Neural cell (in vitro differentiated cells): ENCODE results near the gene ROCK2. TPM values are rescaled to one million over a fixed set of nuclear protein-coding genes. Genes with fewer than 3 reads are reported as not detected.
"Not testable (repeated sequence)": the region's sequence is repeated elsewhere in the genome, so short reads cannot be mapped to it uniquely, and the experiment has no call there.

Experiments used
- H2AFZ ChIP-seq: fragments of 200-600, 300-800 bp; sonication (generic), shearing (Covaris generic); 2 replicates; pipeline ENCODE4 v1.6.0; 2014; ENCODE audit warnings: low read depth, mild to moderate bottlenecking, antibody characterized with exemption, low read length, moderate library complexity
- H3F3A ChIP-seq: fragments of 200-600 bp; shearing (Covaris generic); 2 replicates; pipeline ENCODE4 v1.6.1; 2016; ENCODE audit warnings: mild to moderate bottlenecking, moderate library complexity, mixed read lengths, antibody characterized with exemption, low read length; ENCODE audit not compliant: insufficient read depth, poor library complexity, severe bottlenecking
- H3K27ac ChIP-seq: fragments of 200-600, 300-800 bp; sonication (generic), shearing (Covaris generic); 2 replicates; pipeline ENCODE4 v1.5.1; 2014; ENCODE audit warnings: mild to moderate bottlenecking, low read length, moderate library complexity
- H3K27me3 ChIP-seq: fragments of 300-800, 200-600 bp; sonication (generic), shearing (Covaris generic); 2 replicates; pipeline ENCODE4 v1.6.0; 2014; ENCODE audit warnings: mild to moderate bottlenecking, low read depth, low read length, moderate library complexity; ENCODE audit not compliant: insufficient read depth
- H3K36me3 ChIP-seq: fragments of 300-800, 200-600 bp; sonication (generic), shearing (Covaris generic); 2 replicates; pipeline ENCODE4 v1.5.1; 2014; ENCODE audit warnings: mild to moderate bottlenecking, antibody characterized with exemption, low read length, moderate library complexity; ENCODE audit not compliant: insufficient read depth
- H3K4me2 ChIP-seq: fragments of 300-800, 200-600 bp; sonication (generic), shearing (Covaris generic); 2 replicates; pipeline ENCODE4 v1.6.0; 2014; ENCODE audit warnings: mild to moderate bottlenecking, low read length
- H3K4me3 ChIP-seq: fragments of 300-800, 200-600 bp; sonication (generic), shearing (Covaris generic); 2 replicates; pipeline ENCODE4 v1.5.1; 2014; ENCODE audit warnings: mild to moderate bottlenecking, low read length, moderate library complexity
- H3K79me2 ChIP-seq: fragments of 200-600 bp; shearing (Covaris generic); replicated peaks from 2 replicates; pipeline ENCODE4 v1.6.0; 2014; ENCODE audit warnings: mild to moderate bottlenecking, low read length, moderate library complexity; ENCODE audit not compliant: insufficient read depth
- H3K9ac ChIP-seq: fragments of 300-800, 200-600 bp; sonication (generic), shearing (Covaris generic); 2 replicates; pipeline ENCODE4 v1.6.1; 2016; ENCODE audit warnings: mild to moderate bottlenecking, low read length, mixed read lengths
- H3K9me2 ChIP-seq: fragments of 200-600 bp; shearing (Covaris generic); 2 replicates; pipeline ENCODE4 v1.6.1; 2016; ENCODE audit warnings: mild to moderate bottlenecking, low read length, mixed read lengths; ENCODE audit not compliant: insufficient read depth
- H3K9me3 ChIP-seq: fragments of 200-600, 300-800 bp; sonication (generic), shearing (Covaris generic); 2 replicates; pipeline ENCODE4 v1.6.1; 2016; ENCODE audit warnings: mild to moderate bottlenecking, mixed run types, low read length, moderate library complexity, mixed read lengths
- H4K20me1 ChIP-seq: fragments of 200-600 bp; shearing (Covaris generic); 2 replicates; pipeline ENCODE4 v1.6.1; 2016; ENCODE audit warnings: mild to moderate bottlenecking, mixed run types; ENCODE audit not compliant: insufficient read depth
- CTCF ChIP-seq: fragments of 450-650 bp; IDR thresholded peaks from 2 replicates; pipeline ENCODE4 v1.5.1; 2014; ENCODE audit warnings: antibody characterized with exemption, mild to moderate bottlenecking, moderate library complexity; ENCODE audit not compliant: poor library complexity, severe bottlenecking
- EP300 ChIP-seq: fragments of 450-650 bp; conservative IDR thresholded peaks from 2 replicates; pipeline ENCODE4 v1.6.1; 2014; ENCODE audit warnings: antibody characterized with exemption, mild to moderate bottlenecking, moderate library complexity; ENCODE audit not compliant: poor library complexity, severe bottlenecking
- EZH2 ChIP-seq: fragments of 200-600, 300-800 bp; shearing (Covaris generic), sonication (generic); IDR thresholded peaks from 2 replicates; pipeline ENCODE4 v1.6.1; 2014; ENCODE audit warnings: antibody characterized with exemption, low read length, borderline replicate concordance, mild to moderate bottlenecking; ENCODE audit not compliant: insufficient read depth, poor library complexity, severe bottlenecking
- MXI1 ChIP-seq: fragments of 450-650 bp; conservative IDR thresholded peaks from 2 replicates; pipeline ENCODE4 v1.6.1; 2014; ENCODE audit warnings: antibody characterized with exemption, mild to moderate bottlenecking; ENCODE audit not compliant: poor library complexity, severe bottlenecking
- POLR2AphosphoS5 ChIP-seq: IDR thresholded peaks from 2 replicates; pipeline ENCODE4 v1.6.1; 2012
- RAD21 ChIP-seq: fragments of 450-650 bp; conservative IDR thresholded peaks from 2 replicates; pipeline ENCODE4 v1.6.1; 2014; ENCODE audit warnings: antibody characterized with exemption, mild to moderate bottlenecking, moderate library complexity
- REST ChIP-seq: IDR thresholded peaks from 2 replicates; pipeline ENCODE4 v1.6.1; 2012; ENCODE audit warnings: borderline replicate concordance
- SMC3 ChIP-seq: fragments of 450-650 bp; conservative IDR thresholded peaks from 2 replicates; pipeline ENCODE4 v1.6.1; 2014; ENCODE audit warnings: antibody characterized with exemption, mild to moderate bottlenecking, moderate library complexity; ENCODE audit not compliant: poor library complexity
- TAF1 ChIP-seq: IDR thresholded peaks from 2 replicates; pipeline ENCODE4 v1.6.1; 2012; ENCODE audit warnings: low read depth
- polyA plus RNA-seq: library from polyadenylated mRNA; depleted of rRNA; stranded (reverse); fragments of >200 nt; gene quantifications from 2 replicates; pipeline ENCODE4 v1.2.3, GENCODE V29; 2014

ROCK2 gene
- polyA plus RNA-seq, 1 donor from 2014 or later = 25.7 TPM

- not testable (repeated sequence) for H3K9me3 ChIP-seq, H3K4me3 ChIP-seq, H3K27ac ChIP-seq, H3K9ac ChIP-seq, H3K9me2 ChIP-seq, H4K20me1 ChIP-seq, H3F3A ChIP-seq, H3K79me2 ChIP-seq, H3K27me3 ChIP-seq, H3K4me2 ChIP-seq, H2AFZ ChIP-seq, H3K36me3 ChIP-seq
These were observed 179.4 kb downstream of the ROCK2 start for GRCh38 chr2:11165046-11165445.

- Histone ChIP-seq H3K9ac (no peak overlapping the region), H3K4me3 (no peak overlapping the region), H3K36me3 (no peaks in the 10 kb centered on the region), H3K27me3 (no peaks in the 10 kb centered on the region), H3K4me2 (no peak overlapping the region), H3K79me2 (no peaks in the 10 kb centered on the region), H2AFZ (no peak overlapping the region), H3K9me3 (no peaks in the 10 kb centered on the region), H3F3A (no peaks in the 10 kb centered on the region), H3K9me2 (no peaks in the 10 kb centered on the region), H3K27ac (no peak overlapping the region), H4K20me1 (no peaks in the 10 kb centered on the region)
- TF ChIP-seq TAF1 (no peak), RAD21 (no peak)
These were observed 180.8 kb downstream of the ROCK2 start for GRCh38 chr2:11163439-11164317.

GRCh38 chr2:11161747-11162146 lies 182.7 kb downstream of the ROCK2 start:
- H3K27ac ChIP-seq = no peak overlapping the region
- H3K9me3 ChIP-seq = no peaks in the 10 kb centered on the region
- H3K27me3 ChIP-seq = peaks cover 3% of the 10 kb centered on the region
- no peak overlapping the region for H3K4me2 ChIP-seq
- no peak overlapping the region for H2AFZ ChIP-seq
- TF ChIP-seq CTCF (no peak), TAF1 (no peak), EP300 (no peak), EZH2 (no peak), POLR2AphosphoS5 (no peak), MXI1 (no peak), SMC3 (no peak), REST (no peak), RAD21 (no peak)
- no peaks in the 10 kb centered on the region for H4K20me1 ChIP-seq
- H3K9me2 ChIP-seq = no peaks in the 10 kb centered on the region
- no peak overlapping the region for H3K9ac ChIP-seq
- H3K79me2 ChIP-seq = no peaks in the 10 kb centered on the region
- H3K36me3 ChIP-seq = no peaks in the 10 kb centered on the region
- H3K4me3 ChIP-seq = no peak overlapping the region
- no peaks in the 10 kb centered on the region for H3F3A ChIP-seq
